Ureter (tissue), 1 donor: ENCODE measurements around the gene PIGV. TPM values are rescaled to one million over a fixed set of nuclear protein-coding genes. Genes with fewer than 3 reads are reported as not detected.
"Not testable (repeated sequence)": the region's sequence is repeated elsewhere in the genome, so short reads cannot be mapped to it uniquely, and the experiment has no call there.

Experiments used
- DNase-seq: peaks from one replicate; pipeline ENCODE4 v3.0.0-alpha.2; 2020; ENCODE audit warnings: low spot score
- total RNA-seq: library from RNA; stranded (reverse); gene quantifications from one replicate; pipeline ENCODE4 v1.2.4, GENCODE V29; 2023
- donor health status: DM: yes; HTN: yes; CAD: no.

The PIGV gene
- total RNA-seq, 1 donor from 2014 or later = 17.0 TPM

DNA sequence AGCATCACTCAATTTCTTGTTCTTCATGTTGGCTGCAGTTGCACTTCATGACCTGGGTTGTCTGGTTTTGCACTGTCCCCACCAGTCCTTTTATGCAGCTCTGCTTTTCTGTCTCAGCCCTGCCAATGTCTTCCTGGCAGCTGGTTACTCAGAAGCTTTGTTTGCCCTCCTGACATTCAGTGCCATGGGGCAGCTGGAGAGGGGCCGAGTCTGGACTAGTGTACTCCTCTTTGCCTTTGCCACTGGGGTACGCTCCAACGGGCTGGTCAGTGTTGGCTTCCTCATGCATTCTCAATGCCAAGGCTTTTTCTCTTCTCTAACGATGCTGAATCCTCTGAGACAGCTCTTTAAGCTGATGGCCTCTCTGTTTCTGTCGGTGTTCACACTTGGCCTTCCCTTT is 6.6 kb downstream of the PIGV start:
- no peak for DNase-seq

DNA sequence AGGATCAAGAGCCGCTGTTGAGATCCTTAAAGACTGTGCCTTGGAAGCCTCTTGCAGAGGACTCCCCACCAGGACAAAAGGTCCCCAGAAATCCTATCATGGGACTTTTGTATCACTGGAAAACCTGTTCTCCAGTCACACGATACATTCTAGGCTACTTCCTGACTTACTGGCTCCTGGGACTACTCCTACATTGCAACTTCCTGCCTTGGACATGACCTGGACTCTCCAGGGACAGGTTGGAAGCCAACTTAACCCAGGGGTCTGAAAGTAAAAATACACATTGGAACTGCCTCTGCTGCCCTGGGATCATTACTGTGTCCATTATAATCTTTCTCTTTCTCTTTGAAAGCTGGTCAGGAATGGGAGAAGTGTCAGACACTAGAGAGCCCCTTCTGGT is 9.9 kb downstream of the PIGV start:
- DNase-seq = no peak

DNA sequence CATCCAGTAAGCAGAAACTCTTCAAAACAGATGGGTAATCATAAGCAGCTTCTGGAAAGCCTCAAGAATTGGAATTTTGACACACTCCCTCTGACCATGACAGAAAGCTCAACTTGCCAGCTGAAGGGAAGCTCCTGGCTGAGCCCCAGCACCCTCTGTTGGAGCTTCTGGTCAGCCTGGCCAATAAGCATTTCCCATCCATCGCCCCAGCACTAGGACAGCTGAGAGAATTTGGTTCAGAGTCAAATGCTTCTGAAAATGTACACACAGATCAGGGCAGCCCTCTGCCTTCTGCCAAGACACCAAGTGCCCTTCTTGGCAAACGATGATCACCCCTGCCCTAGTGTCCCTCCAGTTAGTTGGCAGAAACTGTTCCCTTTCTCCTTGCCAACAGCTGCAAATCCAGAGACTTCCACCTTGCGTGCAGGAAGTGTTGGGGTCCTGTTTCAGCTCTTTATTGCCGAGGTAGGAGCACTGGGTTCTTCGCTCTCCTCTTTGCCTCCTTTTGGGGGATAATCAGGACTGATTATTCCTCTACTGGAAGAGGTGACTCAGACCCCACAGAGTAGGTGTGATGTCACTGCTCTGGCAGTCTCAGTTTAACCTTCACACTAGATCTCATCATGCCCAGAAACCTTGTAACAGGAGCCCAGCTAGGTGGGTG is 11.9 kb downstream of the PIGV start:
- peak; percentile 59 for DNase-seq

DNA sequence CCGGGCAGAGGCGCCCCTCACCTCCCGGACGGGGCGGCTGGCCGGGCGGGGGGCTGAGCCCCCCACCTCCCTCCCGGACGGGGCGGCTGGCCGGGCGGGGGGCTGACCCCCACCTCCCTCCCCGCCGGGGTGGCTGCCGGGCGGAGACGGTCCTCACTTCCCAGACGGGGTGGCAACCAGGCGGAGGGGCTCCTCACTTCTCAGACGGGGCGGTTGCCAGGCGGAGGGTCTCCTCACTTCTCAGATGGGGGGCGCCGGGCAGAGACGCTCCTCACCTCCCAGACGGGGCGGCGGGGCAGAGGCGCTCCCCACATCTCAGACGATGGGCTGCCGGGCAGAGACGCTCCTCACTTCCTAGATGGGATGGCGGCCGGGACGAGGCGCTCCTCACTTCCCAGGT is 16.2 kb downstream of the PIGV start:
- not testable (repeated sequence) for DNase-seq

DNA sequence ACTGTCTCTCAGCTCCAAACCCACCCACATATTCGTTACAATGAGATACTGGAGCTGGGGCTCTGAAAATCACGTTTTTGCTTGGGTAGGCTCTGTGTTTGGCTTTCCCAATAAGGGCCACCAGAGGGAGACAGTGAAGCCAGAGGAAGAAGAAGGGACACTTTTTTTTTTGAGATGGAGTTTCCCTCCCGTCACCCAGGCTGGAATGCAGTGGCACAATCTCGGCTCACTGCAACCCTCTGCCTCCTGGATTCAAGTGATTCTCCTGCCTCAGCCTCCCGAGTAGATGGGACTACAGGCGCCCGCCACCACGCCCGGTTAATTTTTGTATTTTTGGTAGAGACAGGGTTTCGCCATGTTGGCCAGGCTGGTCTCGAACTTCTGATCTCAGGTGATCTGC is 22.4 kb downstream of the PIGV start:
- DNase-seq = peak; percentile 71

DNA sequence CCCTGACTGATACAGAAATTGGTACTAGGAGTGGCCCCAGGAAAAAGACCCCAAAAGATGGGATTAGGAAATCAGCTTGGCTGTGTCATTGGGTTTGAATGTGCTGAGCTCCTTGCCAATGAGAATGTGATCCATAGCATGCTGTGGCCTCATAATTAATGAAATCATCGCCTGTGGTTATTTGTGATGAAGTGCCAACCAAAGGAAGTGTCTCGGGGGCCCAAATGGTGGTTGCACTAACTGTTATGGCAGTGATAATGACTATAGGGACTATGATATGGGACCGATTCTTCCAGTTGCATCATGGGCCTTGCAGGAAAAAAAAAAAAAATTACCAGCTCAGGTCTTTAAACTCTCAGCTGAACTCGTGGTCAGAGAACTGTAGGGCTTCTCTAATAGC is 23.3 kb downstream of the PIGV start:
- DNase-seq = no peak

DNA sequence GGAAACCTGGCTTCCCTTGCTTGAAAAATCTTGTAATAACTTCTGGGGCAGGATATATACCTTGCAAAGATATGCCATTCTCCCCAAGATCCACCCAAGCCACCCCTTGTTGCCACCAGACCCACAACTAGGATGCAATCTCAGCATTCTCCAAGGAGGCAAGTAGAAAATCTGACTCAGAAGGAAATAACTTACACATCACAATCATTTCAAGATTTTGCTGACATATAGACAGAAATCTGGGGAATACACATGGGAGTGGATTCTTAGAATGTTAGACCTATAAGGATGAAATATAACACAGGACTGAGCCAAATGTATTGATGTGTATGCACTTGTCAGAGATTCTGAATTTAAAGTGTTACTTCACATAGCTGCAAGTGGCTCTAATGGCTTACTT is 24.0 kb downstream of the PIGV start:
- no peak for DNase-seq

DNA sequence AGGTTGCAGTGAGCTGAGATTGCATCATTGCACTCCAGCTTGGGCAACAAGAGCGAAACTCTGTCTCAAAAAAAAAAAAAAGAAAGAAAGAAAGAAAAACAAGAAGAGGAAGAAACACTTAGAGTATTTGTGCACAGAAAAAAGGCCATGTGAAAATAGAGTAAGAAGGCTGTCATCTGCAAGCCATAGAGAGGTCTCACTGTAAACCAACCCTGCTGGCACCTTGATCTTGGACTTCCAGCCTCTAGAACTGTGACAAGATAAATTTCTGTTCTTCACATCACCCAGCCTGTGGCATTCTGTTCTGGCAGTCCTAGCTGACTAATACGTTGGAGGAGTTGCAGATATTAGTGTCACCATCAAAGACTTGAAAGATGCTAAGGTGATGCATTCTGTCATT is 26.6 kb downstream of the PIGV start:
- DNase-seq = no peak

DNA sequence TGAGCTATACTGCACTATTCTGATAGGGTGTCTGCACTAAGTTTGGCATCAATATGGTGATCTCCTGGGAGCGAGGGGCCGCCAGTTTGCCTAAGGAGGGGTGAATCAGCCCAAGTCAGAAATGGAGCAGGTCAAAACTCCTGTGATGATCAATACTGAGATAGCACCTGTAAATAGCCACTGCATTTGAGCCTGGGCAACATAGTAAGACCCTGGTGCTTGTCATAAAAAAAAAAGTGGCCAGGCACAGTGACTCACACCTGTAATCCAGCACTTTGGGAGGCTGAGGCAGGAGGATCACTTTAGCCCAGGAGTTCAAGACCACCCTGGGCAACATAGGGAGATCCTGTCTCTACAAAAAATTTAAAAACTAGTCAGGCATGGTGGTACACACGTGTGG is 27.1 kb downstream of the PIGV start:
- no peak for DNase-seq

DNA sequence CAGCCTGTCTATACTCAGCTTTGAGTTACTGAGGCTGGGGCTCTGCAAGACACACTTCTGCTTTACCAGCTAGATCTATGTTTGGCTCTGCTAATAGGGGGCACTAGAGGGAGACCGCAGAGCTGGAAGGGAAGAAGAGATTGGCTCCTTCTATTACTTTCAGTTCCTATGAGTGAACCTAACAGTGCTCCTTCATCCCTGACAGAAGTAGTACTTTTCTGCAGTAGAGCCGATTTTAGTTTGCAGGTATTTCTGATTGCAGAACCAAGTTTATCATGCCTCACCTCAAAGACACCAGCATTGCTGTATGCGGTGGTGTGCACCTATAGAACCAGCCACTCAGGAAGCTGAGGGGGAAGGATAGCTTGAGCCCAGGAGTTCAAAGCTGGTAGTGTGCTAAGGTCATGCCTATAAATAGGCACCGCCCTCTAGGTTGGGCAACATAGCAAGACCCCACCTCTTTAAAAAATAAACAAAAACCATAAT is 33.1 kb downstream of the PIGV start:
- DNase-seq = no peak

DNA sequence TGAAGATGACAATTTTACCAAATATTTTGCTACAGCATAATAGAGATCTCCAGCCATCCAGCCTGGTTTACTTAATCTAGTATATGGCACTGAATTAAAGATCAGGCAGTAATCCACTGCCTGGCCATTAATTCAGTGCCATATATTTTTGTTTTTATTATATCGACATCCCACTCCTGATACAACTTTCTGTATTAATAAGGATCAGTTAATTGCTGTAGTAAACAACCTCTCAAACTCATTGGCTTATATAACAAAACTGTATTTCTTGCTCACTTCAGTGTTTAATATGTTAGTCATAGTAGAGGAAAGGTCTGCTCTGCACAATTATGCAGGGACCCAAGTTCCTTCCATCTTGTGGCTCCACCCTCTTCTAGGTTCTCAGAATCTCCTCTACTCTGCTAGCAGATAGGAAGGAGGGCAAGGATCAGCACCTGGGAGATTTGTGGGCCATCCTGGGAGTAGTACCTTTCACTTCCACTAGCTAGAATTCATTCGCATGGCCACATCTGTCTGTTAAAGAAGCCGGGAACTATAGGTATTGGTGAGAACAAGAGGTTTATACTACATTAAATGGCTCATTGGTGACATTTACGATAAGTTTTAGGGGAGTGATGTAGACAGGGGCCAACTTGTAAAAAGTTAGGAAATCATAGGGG is 35.1 kb downstream of the PIGV start:
- no peak for DNase-seq

DNA sequence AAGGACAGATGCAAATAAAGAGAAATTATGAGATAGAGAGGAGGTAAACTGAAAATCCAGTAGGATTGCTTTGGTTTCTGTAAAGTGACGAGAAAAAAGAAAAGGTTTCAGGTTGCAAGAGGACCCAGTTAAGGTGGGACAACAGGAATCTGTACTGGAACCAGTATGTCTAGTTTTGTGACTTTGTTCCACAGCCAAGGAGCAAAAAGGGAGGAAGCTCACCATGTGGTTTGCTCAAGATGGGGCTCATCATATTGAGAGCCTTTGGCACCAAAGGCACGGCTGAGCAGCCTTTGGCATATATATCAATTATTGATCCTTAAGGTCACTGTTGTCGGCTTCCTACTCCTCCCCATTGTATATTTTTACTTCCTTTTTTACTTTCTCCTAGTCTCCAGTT is 37.0 kb downstream of the PIGV start:
- no peak for DNase-seq

DNA sequence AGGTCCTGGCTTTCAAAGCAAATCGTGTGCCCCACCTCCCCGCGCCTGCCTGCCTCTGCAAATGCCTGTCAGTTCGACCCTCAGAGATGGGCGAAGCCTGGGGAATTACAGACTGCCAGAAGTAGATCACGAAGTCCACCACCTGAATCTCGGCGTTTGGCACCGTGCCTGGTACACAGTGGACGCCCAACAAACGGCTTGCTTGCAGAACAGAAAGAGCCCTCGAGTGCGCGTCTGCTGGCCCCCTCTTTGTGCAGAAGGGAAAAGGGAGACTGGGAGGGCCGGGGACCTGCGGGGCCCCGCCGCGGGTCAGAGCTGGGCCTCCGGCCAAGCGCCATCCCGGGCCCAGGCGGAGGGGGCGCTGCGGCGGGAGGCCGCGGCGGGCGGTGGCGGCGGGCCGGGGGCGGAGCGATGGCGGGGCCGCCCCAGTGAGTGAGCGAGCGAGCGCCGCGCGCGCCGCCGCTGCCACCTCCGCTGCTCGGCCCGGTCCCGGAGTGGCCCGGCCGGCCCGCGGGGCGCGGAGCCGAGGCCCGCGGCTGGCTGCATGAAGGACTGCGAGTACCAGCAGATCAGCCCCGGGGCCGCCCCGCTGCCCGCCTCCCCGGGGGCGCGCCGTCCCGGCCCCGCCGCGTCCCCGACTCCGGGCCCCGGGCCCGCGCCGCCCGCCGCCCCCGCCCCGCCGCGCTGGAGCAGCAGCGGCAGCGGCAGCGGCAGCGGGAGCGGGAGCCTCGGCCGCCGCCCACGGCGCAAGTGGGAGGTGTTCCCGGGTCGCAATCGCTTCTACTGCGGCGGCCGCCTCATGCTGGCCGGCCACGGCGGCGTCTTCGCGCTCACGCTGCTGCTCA is 38.7 kb downstream of the PIGV start, which contains the start of gene ZDHHC18:
Gene ZDHHC18 (plus strand): TSS at position 428 of the 845 bp plus-strand sequence. CDS start 117 bp downstream, at position 545.
- peak; percentile 65 for DNase-seq

DNA sequence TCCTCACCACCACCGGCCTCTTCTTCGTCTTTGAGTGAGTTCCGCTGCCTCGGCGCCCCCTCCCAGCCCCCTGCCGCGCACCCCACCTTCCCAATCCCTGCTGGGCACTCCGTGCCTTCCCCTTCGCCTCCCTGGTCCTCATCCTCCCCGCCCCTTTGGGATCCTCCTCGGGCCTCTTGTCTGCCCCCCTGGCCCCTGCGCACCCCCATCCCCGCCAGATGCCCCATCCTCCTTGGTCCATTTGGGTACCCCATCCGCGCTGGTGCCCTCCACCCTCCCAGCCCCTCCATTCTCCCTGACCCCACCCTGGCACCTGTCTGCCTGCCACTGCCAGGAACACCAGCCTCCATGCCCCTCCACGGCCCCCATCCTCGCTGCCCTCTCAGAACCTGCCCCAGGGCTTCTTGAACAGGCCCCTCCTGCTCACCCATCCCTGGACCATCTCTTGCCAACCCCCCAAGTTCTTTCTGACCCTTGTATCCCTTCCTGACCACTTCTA is 39.4 kb downstream of the PIGV start:
- no peak for DNase-seq

DNA sequence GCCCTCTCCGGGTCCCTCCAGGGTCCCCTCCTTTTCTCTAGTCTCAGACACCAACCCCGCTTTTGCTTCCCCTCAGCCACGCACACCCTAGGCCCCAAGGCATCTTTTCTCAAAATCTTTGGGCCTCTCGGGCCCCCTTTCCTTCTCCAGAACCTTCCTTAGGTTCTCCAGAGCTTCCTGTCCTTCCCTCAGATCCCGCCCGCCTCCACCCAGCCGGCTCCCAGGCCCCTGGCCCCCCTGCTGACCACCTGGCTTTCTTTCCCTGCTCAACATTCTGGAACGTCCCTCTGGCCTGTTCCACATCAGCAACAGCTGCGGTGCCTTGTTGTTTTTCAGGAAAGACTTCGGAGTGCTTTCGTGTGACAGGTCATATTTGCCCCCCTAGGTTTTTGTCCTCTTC is 39.9 kb downstream of the PIGV start:
- DNase-seq = no peak

DNA sequence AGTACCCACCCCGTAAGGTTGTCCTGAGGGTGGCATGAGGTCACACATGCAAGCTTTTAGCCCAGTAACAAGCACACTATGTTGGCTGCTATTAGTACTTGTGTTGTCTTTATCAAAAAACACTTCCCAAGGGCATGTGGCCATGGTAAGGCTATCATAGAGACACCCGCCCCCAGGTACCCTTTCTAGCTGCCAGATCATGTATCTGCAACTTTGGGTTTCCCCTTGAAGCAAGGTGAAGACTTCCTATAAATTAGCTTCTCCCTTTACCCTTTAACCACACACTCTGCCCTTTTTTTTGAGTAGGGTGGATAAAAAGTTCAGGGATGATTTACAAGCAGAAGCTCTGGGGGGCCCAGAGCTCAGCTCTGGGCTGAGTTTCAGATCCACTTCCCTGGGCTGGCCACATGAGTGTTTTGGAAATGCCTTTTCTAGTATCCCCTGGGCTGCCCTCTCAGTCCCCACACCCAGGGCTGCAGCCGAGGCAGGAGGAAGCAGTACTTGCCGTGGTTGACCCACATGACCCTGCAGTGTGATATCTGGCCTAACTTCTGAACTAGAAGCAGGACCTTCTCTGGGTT is 40.8 kb downstream of the PIGV start:
- DNase-seq = no peak

DNA sequence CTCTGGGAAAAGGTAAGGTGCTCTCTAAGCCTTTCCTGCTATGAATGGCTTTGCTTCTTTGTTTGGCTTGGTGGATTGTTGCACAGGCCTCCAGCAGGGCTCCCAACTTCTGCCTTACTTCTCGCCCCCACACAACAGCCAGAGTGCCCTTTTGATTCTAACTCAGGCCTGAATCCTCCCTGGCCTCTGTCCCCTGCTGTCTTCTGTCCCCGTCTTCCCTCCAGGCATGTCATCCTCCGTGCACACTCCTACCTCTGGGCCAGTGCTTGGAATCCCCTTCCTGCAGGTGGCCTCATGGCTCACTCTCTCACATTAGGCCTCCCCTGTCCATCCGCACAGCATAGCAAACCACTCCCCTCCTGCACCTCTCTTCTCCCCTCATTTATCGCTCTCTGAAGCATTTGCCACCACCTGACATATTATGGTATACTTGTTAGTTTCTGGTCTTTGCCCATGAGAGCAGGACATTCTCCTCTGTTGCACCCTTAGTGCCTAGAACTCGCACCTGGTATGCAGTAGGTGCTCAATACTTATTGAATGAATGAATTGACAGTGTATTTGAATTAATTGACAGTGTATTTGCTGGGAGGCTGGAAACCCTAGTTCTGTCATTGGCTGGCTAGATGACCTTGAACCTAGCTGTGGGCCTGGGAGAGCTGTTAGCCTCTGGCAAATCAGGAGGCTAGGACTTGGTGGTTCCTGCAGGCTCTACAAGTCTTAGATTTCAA is 41.6 kb downstream of the PIGV start:
- DNase-seq = no peak

DNA sequence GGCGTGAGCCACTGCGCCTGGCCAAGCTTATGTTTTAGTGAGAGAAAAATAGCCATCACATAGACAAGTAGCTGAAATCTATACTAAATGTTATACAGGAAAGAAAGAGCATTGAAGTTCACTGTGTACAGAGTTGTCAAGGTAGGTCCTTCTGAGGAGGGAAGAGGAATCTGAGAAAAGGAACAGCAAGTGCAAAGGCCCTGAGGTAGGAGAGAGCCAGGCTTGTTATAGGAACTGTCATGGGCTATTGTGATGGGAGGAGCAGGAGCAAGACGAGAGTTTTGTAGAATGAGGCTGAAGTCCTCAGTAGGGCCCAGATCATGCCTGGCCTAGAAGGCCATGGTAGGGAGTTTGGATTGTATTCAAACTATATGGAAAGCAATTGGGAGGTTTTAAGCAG is 43.3 kb downstream of the PIGV start:
- DNase-seq = no peak

DNA sequence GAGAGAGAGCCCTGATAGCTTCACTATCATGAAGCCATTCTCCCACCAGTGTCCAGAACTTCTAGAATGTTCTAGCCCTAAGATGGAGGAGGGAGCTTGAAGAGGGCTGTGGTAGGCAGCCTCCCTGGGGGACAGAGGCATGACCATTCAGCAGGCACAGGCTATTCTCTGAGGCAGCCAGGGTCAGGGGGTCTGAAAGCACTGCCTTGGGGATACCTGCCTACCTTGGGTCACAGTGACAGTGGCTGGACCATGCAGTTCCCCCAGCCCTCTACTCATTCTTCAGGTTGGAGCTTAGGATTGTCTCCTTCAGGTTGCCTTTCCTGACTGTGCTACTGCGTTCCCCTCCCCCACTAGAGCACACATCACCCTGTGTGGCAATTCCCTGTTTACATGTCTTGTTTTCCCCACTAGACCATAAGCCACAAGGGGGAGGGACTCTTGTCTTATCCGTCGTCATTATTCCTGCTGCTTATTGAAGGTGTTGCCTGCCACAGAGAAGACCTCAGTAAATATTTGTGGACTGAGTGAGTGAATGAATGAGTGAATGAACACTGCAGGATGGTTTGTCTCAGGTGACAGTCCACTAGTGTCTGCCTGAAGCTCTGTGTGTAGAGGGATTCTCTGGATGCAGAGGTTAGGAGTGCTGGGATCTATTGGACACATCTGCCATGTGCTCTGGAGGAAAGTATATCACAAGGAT is 43.9 kb downstream of the PIGV start:
- DNase-seq = no peak

DNA sequence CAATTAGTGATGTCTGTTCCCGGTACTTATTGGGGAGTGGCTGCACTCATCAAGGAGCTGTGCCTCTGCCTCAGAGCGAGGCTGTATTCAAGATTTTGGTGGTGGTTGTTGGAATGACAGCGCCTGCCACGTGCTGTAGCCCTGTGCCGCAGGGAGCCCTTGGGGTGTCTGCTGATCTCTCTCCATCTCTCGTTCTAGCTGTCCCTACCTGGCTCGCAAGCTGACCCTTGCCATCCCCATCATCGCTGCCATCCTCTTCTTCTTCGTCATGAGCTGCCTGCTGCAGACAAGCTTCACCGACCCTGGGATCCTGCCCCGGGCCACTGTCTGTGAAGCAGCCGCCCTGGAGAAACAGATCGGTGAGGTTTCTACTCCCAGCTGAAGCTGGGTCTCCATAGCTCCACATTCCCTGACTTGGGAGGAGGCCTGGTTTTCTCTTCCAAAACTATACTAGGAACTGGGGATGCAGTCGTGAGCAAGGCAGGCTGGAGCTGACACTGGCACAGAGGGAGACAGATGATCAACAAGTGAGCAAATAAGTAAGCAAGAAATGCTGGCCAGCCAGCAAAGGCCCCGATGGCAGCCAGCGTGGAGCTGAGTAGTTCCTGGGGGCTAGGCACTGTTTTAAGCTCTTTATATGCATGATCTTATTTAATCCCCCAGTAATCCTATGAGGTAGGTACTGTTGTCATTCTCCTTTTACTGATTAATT is 44.7 kb downstream of the PIGV start:
- no peak for DNase-seq
